NCI-H2029 treated with DMSO at 0.1 percent for 48 hours (cell line): ENCODE data around the gene COL15A1.

Source experiments
- DNase-seq: peaks from one replicate; lab custom pipeline; 2025; lab: John Stamatoyannopoulos, UW

Gene COL15A1

GRCh38 chr9:98916660-98917059 lies 27.0 kb upstream of the COL15A1 start:
- DNase-seq, result no peak

GRCh38 chr9:98917746-98918487 lies 25.8 kb upstream of the COL15A1 start:
- no peak for DNase-seq

GRCh38 chr9:98921732-98922131 lies 22.0 kb upstream of the COL15A1 start:
- no peak for DNase-seq

GRCh38 chr9:98922721-98923435 lies 20.8 kb upstream of the COL15A1 start:
- DNase-seq, result no peak

GRCh38 chr9:98923451-98924123 lies 20.1 kb upstream of the COL15A1 start:
- DNase-seq, result no peak

- DNase-seq, result no peak
Measured at GRCh38 chr9:98924946-98925820, 18.5 kb upstream of the COL15A1 start.

GRCh38 chr9:98925956-98926355 lies 17.8 kb upstream of the COL15A1 start:
- no peak for DNase-seq

- DNase-seq, result no peak
Measured at GRCh38 chr9:98927724-98928123, 16.0 kb upstream of the COL15A1 start.

- no peak for DNase-seq
Measured at GRCh38 chr9:98929071-98929470, 14.6 kb upstream of the COL15A1 start.

- DNase-seq, result no peak
Measured at GRCh38 chr9:98929895-98930341, 13.8 kb upstream of the COL15A1 start.

GRCh38 chr9:98930792-98931191 lies 12.9 kb upstream of the COL15A1 start:
- no peak for DNase-seq

- DNase-seq, result no peak
Measured at GRCh38 chr9:98931600-98932389, 11.9 kb upstream of the COL15A1 start.

- no peak for DNase-seq
Measured at GRCh38 chr9:98933185-98933584, 10.5 kb upstream of the COL15A1 start.

GRCh38 chr9:98933890-98934289 lies 9.8 kb upstream of the COL15A1 start:
- no peak for DNase-seq

GRCh38 chr9:98935071-98935505 lies 8.6 kb upstream of the COL15A1 start:
- no peak for DNase-seq

- DNase-seq, result no peak
Measured at GRCh38 chr9:98940276-98940675, 3.4 kb upstream of the COL15A1 start.

GRCh38 chr9:98941946-98942523 lies 1.7 kb upstream of the COL15A1 start:
- no peak for DNase-seq

- DNase-seq, result no peak
Measured at GRCh38 chr9:98942906-98943681, 613 bp upstream of the COL15A1 start.

GRCh38 chr9:98944057-98944733 lies 488 bp downstream of the COL15A1 start:
- DNase-seq, result no peak
